Panc1 (cell line): Measurements from ENCODE around the gene TRIO. TPM values are rescaled to one million over a fixed set of nuclear protein-coding genes. Genes with fewer than 3 reads are reported as not detected.

ENCODE experiments used
- ATAC-seq: fragments of 200-7000 bp; cut with Tn5 transposase; 2 replicates; pipeline ENCODE4 v1.9.1; 2020; ENCODE audit warnings: mild to moderate bottlenecking, moderate library complexity
- BruUV-seq: library from RNA; stranded (reverse); fragments of 400-500 nt; replicated peaks from 2 replicates; lab custom pipeline; 2021; lab: Mats Ljungman, UMichigan
- CTCF ChIA-PET: fragments of 300-600 bp; sonication (Branson Sonifier 250); formaldehyde crosslinking; loops from one replicate; lab custom pipeline; 2022; ENCODE audit warnings: antibody characterized with exemption; lab: Charles Lee
- POLR2A ChIA-PET: fragments of 300-600 bp; sonication (Branson Sonifier 250); formaldehyde crosslinking; loops from one replicate; lab custom pipeline; 2022; ENCODE audit warnings: antibody characterized with exemption; lab: Charles Lee
- DNase-seq: peaks from one replicate; pipeline ENCODE4 v3.0.0-alpha.2; 2010; ENCODE audit warnings: low read depth, low spot score
- H3K27ac ChIP-seq: 2 replicates; pipeline ENCODE4 v1.5.1; 2011; ENCODE audit warnings: mild to moderate bottlenecking, low read length, inconsistent platforms
- H3K27me3 ChIP-seq: fragments of 200-500 bp; sonication (Bioruptor generic); 2 replicates; pipeline ENCODE4 v1.6.0; 2014; ENCODE audit warnings: low read length, inconsistent platforms; ENCODE audit not compliant: control insufficient read depth, insufficient read depth
- H3K36me3 ChIP-seq: fragments of 200-500 bp; sonication (Bioruptor generic); 2 replicates; pipeline ENCODE4 v1.5.1; 2014; ENCODE audit warnings: inconsistent platforms, mild to moderate bottlenecking, low read length, moderate library complexity; ENCODE audit not compliant: control insufficient read depth, insufficient read depth
- H3K4me1 ChIP-seq: 2 replicates; pipeline ENCODE4 v1.5.1; 2011; ENCODE audit warnings: inconsistent platforms, mild to moderate bottlenecking, low read length, moderate library complexity; ENCODE audit not compliant: control insufficient read depth, insufficient read depth
- H3K4me3 ChIP-seq, 2 experiments: 2 replicates each; pipeline ENCODE4 v1.5.1; 2011 to 2012; ENCODE audit warnings: low read depth in 2 of 2, low read length in 2 of 2, mild to moderate bottlenecking in 2 of 2, inconsistent platforms in 1 of 2, moderate library complexity in 1 of 2
- H3K9me3 ChIP-seq: fragments of 200-500 bp; sonication (Bioruptor generic); 2 replicates; pipeline ENCODE4 v1.5.1; 2014; ENCODE audit warnings: low read depth, mild to moderate bottlenecking, inconsistent platforms, low read length, moderate library complexity; ENCODE audit not compliant: control insufficient read depth, insufficient read depth
- POLR2AphosphoS5 ChIP-seq: IDR thresholded peaks from 2 replicates; pipeline ENCODE4 v1.6.1; 2012; ENCODE audit warnings: mild to moderate bottlenecking, low read depth, low read length, moderate library complexity
- SIN3A ChIP-seq: IDR thresholded peaks from 2 replicates; pipeline ENCODE4 v1.6.1; 2012; ENCODE audit warnings: low read depth, mild to moderate bottlenecking, low read length, moderate library complexity, borderline replicate concordance; ENCODE audit not compliant: insufficient read depth
- TCF7L2 ChIP-seq: IDR thresholded peaks from 2 replicates; pipeline ENCODE4 v1.6.1; 2011; ENCODE audit warnings: mild to moderate bottlenecking, low read depth, low read length, inconsistent platforms
- in situ Hi-C: cut with HindIII; loops from 2 replicates; pipeline ENCODE4 v1.10.0; 2016; ENCODE audit warnings: low sequenced_read_pairs, low pct_unique_long_range_greater_than_20kb
- intact Hi-C: fragments of 100-400 bp; cut with micrococcal nuclease; formaldehyde crosslinking; loops from one replicate; pipeline ENCODE4 v1.10.0; 2022; ENCODE audit not compliant: unreplicated experiment
- total RNA-seq: library from RNA; stranded (reverse); gene quantifications from one replicate; pipeline ENCODE4 v1.2.1, GENCODE V29; 2021; ENCODE audit not compliant: unreplicated experiment
- TF ChIP-seq, protein P1 (sequence below), 2 experiments: IDR thresholded peaks; 2 replicates each; pipeline ENCODE4 v1.6.1; 2011 to 2012; ENCODE audit warnings: low read depth in 2 of 2, control low read depth in 1 of 2, low read length in 1 of 2, mild to moderate bottlenecking in 1 of 2, moderate library complexity in 1 of 2; ENCODE audit not compliant: insufficient read depth in 1 of 2
- TF ChIP-seq, protein P2 (sequence below): fragments of 450-650 bp; IDR thresholded peaks from 2 replicates; pipeline ENCODE4 v1.5.1; 2017; ENCODE audit warnings: mild to moderate bottlenecking

TRIO gene
- total RNA-seq, 1 experiment from 2014 or later = 349 TPM

DNA sequence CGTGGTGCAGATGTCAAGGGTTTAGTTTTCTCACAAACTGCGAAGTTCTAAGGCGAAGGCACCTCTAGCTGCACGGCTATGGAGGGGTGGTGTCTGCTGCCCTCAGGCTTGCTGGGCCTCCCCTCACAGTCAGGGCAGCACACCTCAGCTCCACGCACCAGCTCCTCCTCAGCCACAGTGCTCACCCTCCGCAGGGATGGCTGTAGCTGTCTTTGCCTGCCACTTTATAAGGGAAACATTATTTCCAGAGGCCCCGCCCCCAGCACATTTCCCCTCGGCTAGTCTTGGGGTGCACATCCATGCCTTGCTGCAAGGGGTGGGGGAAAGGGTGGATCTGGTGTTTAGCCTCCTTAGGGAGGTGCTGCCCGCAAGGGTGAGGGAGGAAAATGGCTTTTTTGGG is 154.6 kb downstream of the TRIO start:
- peak; percentile 36; the same call in 1 of the 2 replicates for ATAC-seq

DNA sequence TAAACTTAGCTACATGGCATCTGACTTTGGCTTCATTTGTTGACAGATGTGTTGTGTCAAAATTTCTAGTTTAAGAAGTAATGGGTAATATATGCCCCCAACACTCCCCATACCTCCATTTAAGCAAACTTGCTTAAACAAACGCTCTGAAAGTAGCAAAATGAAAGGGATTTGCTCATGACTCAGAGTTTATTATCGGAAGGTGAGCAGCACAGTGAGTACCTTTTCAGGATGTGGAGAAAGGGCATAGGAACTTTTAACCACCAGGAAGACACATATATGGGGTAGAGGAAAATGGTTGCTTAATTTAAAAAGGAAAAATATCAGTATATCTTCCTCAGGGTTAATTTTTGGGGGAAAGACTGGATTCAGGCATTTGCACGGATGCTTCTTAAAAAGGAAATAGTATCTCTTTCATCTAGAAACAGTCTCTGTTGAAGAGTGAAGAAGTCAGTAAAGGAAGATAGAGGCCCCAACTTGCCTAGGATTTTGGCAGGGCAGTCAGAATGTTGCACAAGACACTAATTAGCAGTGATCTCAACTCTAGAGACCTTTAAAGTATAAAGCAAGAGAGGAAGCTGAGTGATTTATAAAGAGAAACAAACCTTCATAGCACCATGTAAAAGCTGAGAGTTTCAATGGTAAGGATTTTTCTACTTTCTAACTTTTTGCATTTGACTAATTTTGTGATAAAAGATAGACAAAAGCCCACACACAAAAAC is 155.1 kb downstream of the TRIO start:
- TF ChIP-seq SIN3A (no peak), POLR2AphosphoS5 (no peak), TCF7L2 (no peak)
- TF ChIP-seq, protein P1, sequence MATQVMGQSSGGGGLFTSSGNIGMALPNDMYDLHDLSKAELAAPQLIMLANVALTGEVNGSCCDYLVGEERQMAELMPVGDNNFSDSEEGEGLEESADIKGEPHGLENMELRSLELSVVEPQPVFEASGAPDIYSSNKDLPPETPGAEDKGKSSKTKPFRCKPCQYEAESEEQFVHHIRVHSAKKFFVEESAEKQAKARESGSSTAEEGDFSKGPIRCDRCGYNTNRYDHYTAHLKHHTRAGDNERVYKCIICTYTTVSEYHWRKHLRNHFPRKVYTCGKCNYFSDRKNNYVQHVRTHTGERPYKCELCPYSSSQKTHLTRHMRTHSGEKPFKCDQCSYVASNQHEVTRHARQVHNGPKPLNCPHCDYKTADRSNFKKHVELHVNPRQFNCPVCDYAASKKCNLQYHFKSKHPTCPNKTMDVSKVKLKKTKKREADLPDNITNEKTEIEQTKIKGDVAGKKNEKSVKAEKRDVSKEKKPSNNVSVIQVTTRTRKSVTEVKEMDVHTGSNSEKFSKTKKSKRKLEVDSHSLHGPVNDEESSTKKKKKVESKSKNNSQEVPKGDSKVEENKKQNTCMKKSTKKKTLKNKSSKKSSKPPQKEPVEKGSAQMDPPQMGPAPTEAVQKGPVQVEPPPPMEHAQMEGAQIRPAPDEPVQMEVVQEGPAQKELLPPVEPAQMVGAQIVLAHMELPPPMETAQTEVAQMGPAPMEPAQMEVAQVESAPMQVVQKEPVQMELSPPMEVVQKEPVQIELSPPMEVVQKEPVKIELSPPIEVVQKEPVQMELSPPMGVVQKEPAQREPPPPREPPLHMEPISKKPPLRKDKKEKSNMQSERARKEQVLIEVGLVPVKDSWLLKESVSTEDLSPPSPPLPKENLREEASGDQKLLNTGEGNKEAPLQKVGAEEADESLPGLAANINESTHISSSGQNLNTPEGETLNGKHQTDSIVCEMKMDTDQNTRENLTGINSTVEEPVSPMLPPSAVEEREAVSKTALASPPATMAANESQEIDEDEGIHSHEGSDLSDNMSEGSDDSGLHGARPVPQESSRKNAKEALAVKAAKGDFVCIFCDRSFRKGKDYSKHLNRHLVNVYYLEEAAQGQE (IDR thresholded peaks at IDR 0.05; ENCODE audit: insufficient read depth in 1 of 2, low read depth in 2 of 2, low read length in 1 of 2) = no peak
- TF ChIP-seq, protein P2, sequence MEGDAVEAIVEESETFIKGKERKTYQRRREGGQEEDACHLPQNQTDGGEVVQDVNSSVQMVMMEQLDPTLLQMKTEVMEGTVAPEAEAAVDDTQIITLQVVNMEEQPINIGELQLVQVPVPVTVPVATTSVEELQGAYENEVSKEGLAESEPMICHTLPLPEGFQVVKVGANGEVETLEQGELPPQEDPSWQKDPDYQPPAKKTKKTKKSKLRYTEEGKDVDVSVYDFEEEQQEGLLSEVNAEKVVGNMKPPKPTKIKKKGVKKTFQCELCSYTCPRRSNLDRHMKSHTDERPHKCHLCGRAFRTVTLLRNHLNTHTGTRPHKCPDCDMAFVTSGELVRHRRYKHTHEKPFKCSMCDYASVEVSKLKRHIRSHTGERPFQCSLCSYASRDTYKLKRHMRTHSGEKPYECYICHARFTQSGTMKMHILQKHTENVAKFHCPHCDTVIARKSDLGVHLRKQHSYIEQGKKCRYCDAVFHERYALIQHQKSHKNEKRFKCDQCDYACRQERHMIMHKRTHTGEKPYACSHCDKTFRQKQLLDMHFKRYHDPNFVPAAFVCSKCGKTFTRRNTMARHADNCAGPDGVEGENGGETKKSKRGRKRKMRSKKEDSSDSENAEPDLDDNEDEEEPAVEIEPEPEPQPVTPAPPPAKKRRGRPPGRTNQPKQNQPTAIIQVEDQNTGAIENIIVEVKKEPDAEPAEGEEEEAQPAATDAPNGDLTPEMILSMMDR = no peak
- in situ Hi-C loops (no loop called here), intact Hi-C loops (no loop called here)
- Histone ChIP-seq H3K4me1 (no peaks in the 10 kb centered on the region; the same call in 1 of the 2 replicates), H3K27ac (no peak overlapping the region), H3K9me3 (no peaks in the 10 kb centered on the region), H3K4me3 (no peak overlapping the region), H3K36me3 (peaks cover 53% of the 10 kb centered on the region), H3K27me3 (no peaks in the 10 kb centered on the region)
- DNase-seq (no peak), ATAC-seq (no peak)
- POLR2A ChIA-PET = no interaction called here
- CTCF ChIA-PET = interaction anchor here (1.1 kb wide), 1 partner anchor 28 kb away, joined by 3 read pairs; no protein-coding TSS in a partner anchor
- BruUV-seq = no TSS peak

More for the DNA sequence above, 154.6 kb downstream of the TRIO start:
- Histone ChIP-seq H3K36me3 (peaks cover 57% of the 10 kb centered on the region), H3K4me3 (no peak overlapping the region), H3K27ac (no peak overlapping the region), H3K4me1 (no peaks in the 10 kb centered on the region; the same call in 1 of the 2 replicates), H3K27me3 (no peaks in the 10 kb centered on the region), H3K9me3 (no peaks in the 10 kb centered on the region)
- ChIA-PET POLR2A (no interaction called here), CTCF (interaction anchor here (1.1 kb wide), 1 partner anchor 27 kb away, joined by 3 read pairs; no protein-coding TSS in a partner anchor)
- TF ChIP-seq SIN3A = no peak
- no peak for TF ChIP-seq TCF7L2
- TF ChIP-seq, protein P2 = no peak
- TF ChIP-seq, protein P1 (IDR thresholded peaks at IDR 0.05; ENCODE audit: insufficient read depth in 1 of 2, low read depth in 2 of 2, low read length in 1 of 2) = no peak
- no peak for TF ChIP-seq POLR2AphosphoS5
- DNase-seq = no peak
- BruUV-seq = no TSS peak
- intact Hi-C loops = no loop called here
- in situ Hi-C loops = no loop called here
